Neural cell (in vitro differentiated cells): ENCODE data around the gene CHPF. TPM values are rescaled to one million over a fixed set of nuclear protein-coding genes. Genes with fewer than 3 reads are reported as not detected.

Experiments
- H2AFZ ChIP-seq: fragments of 200-600, 300-800 bp; sonication (generic), shearing (Covaris generic); 2 replicates; pipeline ENCODE4 v1.6.0; 2014; ENCODE audit warnings: low read depth, mild to moderate bottlenecking, antibody characterized with exemption, low read length, moderate library complexity
- H3F3A ChIP-seq: fragments of 200-600 bp; shearing (Covaris generic); 2 replicates; pipeline ENCODE4 v1.6.1; 2016; ENCODE audit warnings: mild to moderate bottlenecking, moderate library complexity, mixed read lengths, antibody characterized with exemption, low read length; ENCODE audit not compliant: insufficient read depth, poor library complexity, severe bottlenecking
- H3K27ac ChIP-seq: fragments of 200-600, 300-800 bp; sonication (generic), shearing (Covaris generic); 2 replicates; pipeline ENCODE4 v1.5.1; 2014; ENCODE audit warnings: mild to moderate bottlenecking, low read length, moderate library complexity
- H3K27me3 ChIP-seq: fragments of 300-800, 200-600 bp; sonication (generic), shearing (Covaris generic); 2 replicates; pipeline ENCODE4 v1.6.0; 2014; ENCODE audit warnings: mild to moderate bottlenecking, low read depth, low read length, moderate library complexity; ENCODE audit not compliant: insufficient read depth
- H3K36me3 ChIP-seq: fragments of 300-800, 200-600 bp; sonication (generic), shearing (Covaris generic); 2 replicates; pipeline ENCODE4 v1.5.1; 2014; ENCODE audit warnings: mild to moderate bottlenecking, antibody characterized with exemption, low read length, moderate library complexity; ENCODE audit not compliant: insufficient read depth
- H3K4me2 ChIP-seq: fragments of 300-800, 200-600 bp; sonication (generic), shearing (Covaris generic); 2 replicates; pipeline ENCODE4 v1.6.0; 2014; ENCODE audit warnings: mild to moderate bottlenecking, low read length
- H3K4me3 ChIP-seq: fragments of 300-800, 200-600 bp; sonication (generic), shearing (Covaris generic); 2 replicates; pipeline ENCODE4 v1.5.1; 2014; ENCODE audit warnings: mild to moderate bottlenecking, low read length, moderate library complexity
- H3K79me2 ChIP-seq: fragments of 200-600 bp; shearing (Covaris generic); replicated peaks from 2 replicates; pipeline ENCODE4 v1.6.0; 2014; ENCODE audit warnings: mild to moderate bottlenecking, low read length, moderate library complexity; ENCODE audit not compliant: insufficient read depth
- H3K9ac ChIP-seq: fragments of 300-800, 200-600 bp; sonication (generic), shearing (Covaris generic); 2 replicates; pipeline ENCODE4 v1.6.1; 2016; ENCODE audit warnings: mild to moderate bottlenecking, low read length, mixed read lengths
- H3K9me2 ChIP-seq: fragments of 200-600 bp; shearing (Covaris generic); 2 replicates; pipeline ENCODE4 v1.6.1; 2016; ENCODE audit warnings: mild to moderate bottlenecking, low read length, mixed read lengths; ENCODE audit not compliant: insufficient read depth
- H3K9me3 ChIP-seq: fragments of 200-600, 300-800 bp; sonication (generic), shearing (Covaris generic); 2 replicates; pipeline ENCODE4 v1.6.1; 2016; ENCODE audit warnings: mild to moderate bottlenecking, mixed run types, low read length, moderate library complexity, mixed read lengths
- H4K20me1 ChIP-seq: fragments of 200-600 bp; shearing (Covaris generic); 2 replicates; pipeline ENCODE4 v1.6.1; 2016; ENCODE audit warnings: mild to moderate bottlenecking, mixed run types; ENCODE audit not compliant: insufficient read depth
- CTCF ChIP-seq: fragments of 450-650 bp; IDR thresholded peaks from 2 replicates; pipeline ENCODE4 v1.5.1; 2014; ENCODE audit warnings: antibody characterized with exemption, mild to moderate bottlenecking, moderate library complexity; ENCODE audit not compliant: poor library complexity, severe bottlenecking
- EP300 ChIP-seq: fragments of 450-650 bp; conservative IDR thresholded peaks from 2 replicates; pipeline ENCODE4 v1.6.1; 2014; ENCODE audit warnings: antibody characterized with exemption, mild to moderate bottlenecking, moderate library complexity; ENCODE audit not compliant: poor library complexity, severe bottlenecking
- EZH2 ChIP-seq: fragments of 200-600, 300-800 bp; shearing (Covaris generic), sonication (generic); IDR thresholded peaks from 2 replicates; pipeline ENCODE4 v1.6.1; 2014; ENCODE audit warnings: antibody characterized with exemption, low read length, borderline replicate concordance, mild to moderate bottlenecking; ENCODE audit not compliant: insufficient read depth, poor library complexity, severe bottlenecking
- MXI1 ChIP-seq: fragments of 450-650 bp; conservative IDR thresholded peaks from 2 replicates; pipeline ENCODE4 v1.6.1; 2014; ENCODE audit warnings: antibody characterized with exemption, mild to moderate bottlenecking; ENCODE audit not compliant: poor library complexity, severe bottlenecking
- POLR2AphosphoS5 ChIP-seq: IDR thresholded peaks from 2 replicates; pipeline ENCODE4 v1.6.1; 2012
- RAD21 ChIP-seq: fragments of 450-650 bp; conservative IDR thresholded peaks from 2 replicates; pipeline ENCODE4 v1.6.1; 2014; ENCODE audit warnings: antibody characterized with exemption, mild to moderate bottlenecking, moderate library complexity
- REST ChIP-seq: IDR thresholded peaks from 2 replicates; pipeline ENCODE4 v1.6.1; 2012; ENCODE audit warnings: borderline replicate concordance
- SMC3 ChIP-seq: fragments of 450-650 bp; conservative IDR thresholded peaks from 2 replicates; pipeline ENCODE4 v1.6.1; 2014; ENCODE audit warnings: antibody characterized with exemption, mild to moderate bottlenecking, moderate library complexity; ENCODE audit not compliant: poor library complexity
- TAF1 ChIP-seq: IDR thresholded peaks from 2 replicates; pipeline ENCODE4 v1.6.1; 2012; ENCODE audit warnings: low read depth
- polyA plus RNA-seq: library from polyadenylated mRNA; depleted of rRNA; stranded (reverse); fragments of >200 nt; gene quantifications from 2 replicates; pipeline ENCODE4 v1.2.3, GENCODE V29; 2014

The CHPF gene
- polyA plus RNA-seq, 1 donor from 2014 or later: 28.6 TPM

GRCh38 chr2:219553463-219553963 lies 9.9 kb upstream of the CHPF start:
- TF ChIP-seq TAF1 (no peak), EP300 (no peak), CTCF (no peak), POLR2AphosphoS5 (no peak), EZH2 (no peak), REST (no peak)
- Histone ChIP-seq H3K9ac (no peak overlapping the region), H3K36me3 (no peaks in the 10 kb centered on the region)

GRCh38 chr2:219553168-219553417 lies 9.5 kb upstream of the CHPF start:
- Histone ChIP-seq H3K9ac (peak overlapping the region; percentile 53), H3K79me2 (no peaks in the 10 kb centered on the region), H3K27ac (no peak overlapping the region), H3K9me2 (no peaks in the 10 kb centered on the region), H4K20me1 (no peaks in the 10 kb centered on the region), H3K4me3 (peak overlapping the region; percentile 80), H3F3A (no peaks in the 10 kb centered on the region), H3K9me3 (no peaks in the 10 kb centered on the region), H2AFZ (no peak overlapping the region), H3K36me3 (no peaks in the 10 kb centered on the region), H3K27me3 (peaks cover 3% of the 10 kb centered on the region), H3K4me2 (peak overlapping the region; percentile 51)
- TF ChIP-seq POLR2AphosphoS5 (no peak), RAD21 (no peak), CTCF (no peak), SMC3 (no peak), REST (no peak), TAF1 (no peak), MXI1 (no peak), EP300 (no peak), EZH2 (no peak)

More at GRCh38 chr2:219553463-219553963, 9.9 kb upstream of the CHPF start:
- H2AFZ ChIP-seq: no peak overlapping the region
- no peaks in the 10 kb centered on the region for H3F3A ChIP-seq
- no peaks in the 10 kb centered on the region for H3K9me2 ChIP-seq
- H3K4me2 ChIP-seq: no peak overlapping the region
- no peaks in the 10 kb centered on the region for H4K20me1 ChIP-seq
- H3K27me3 ChIP-seq: peaks cover 3% of the 10 kb centered on the region
- H3K9me3 ChIP-seq: no peaks in the 10 kb centered on the region
- H3K79me2 ChIP-seq: no peaks in the 10 kb centered on the region
- no peak overlapping the region for H3K27ac ChIP-seq
- peak overlapping the region; percentile 80 for H3K4me3 ChIP-seq
